Measurements from ENCODE around the gene TCF7L1.
"Not testable (repeated sequence)": the region's sequence is repeated elsewhere in the genome, so short reads cannot be mapped to it uniquely, and the experiment has no call there.

Gene TCF7L1

DNA sequence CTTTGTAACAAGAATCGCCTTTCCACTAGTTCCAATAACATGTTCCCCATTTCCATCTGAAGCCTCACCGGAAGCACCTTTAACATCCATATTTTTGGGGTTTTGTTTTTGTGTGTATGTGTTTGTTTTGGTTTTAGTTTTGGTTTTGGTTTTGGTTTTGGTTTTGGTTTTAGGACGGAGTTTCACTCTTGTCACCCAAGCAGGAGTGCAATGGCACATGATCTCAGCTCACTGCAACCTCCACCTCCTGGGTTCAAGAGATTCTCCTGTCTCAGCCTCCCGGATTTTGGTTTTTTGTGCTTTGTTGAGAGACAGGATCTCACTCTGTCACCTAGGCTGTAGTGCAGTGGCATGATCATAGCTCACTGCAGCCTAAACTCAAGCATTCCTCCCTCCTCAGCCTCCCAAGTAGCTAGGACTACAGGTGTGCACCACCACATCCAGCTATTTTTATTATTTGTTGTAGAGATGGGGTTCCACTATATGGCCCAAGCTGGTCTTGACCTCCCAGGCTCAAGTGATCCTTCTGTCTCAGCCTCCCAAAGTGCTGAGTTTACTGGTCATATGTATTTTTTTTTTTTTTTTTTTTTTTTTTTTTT lies 158.3 kb downstream of the TCF7L1 start:
- peak; percentile 67 for DNase-seq

DNA sequence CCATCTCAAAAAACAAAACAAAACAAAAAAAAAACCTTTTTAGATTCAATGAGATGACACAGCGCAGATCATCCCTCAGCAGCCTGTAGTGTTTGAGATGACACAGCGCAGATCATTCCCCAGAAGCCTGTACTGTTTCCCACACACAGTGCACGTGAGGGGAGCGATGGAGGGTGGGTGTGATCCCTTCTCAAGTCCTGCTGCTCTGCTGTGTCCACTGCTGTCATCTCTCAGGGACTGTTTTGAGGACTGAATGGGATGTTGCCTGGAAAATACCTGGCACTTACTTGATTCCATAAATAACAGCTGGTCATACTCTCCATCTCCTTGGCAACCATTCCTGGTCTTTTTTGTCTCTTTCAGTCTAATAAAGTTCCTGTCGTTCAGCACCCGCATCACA lies 168.9 kb downstream of the TCF7L1 start:
- DNase-seq: no peak

- no peak for DNase-seq
Measured at GRCh38 chr2:85303780-85304531, 170.8 kb downstream of the TCF7L1 start.

DNA sequence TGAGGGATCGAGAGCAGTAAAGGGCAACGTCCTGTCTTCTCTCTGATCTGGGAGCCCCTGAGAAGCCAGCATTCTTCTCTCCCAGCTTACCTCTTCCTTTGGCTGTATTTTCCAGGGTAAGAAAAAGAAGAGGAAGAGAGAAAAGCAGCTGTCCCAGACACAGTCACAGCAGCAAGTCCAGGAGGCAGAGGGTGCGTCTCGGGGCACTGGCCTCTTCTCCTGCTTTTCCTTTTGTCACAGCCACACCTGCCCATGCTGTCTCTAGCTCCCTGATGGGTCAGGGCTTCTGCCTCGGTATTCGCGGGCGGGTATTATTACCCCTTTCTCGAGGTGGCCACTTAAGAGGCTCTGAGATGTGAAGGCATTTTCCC lies 174.3 kb downstream of the TCF7L1 start:
- DNase-seq: no peak

DNA sequence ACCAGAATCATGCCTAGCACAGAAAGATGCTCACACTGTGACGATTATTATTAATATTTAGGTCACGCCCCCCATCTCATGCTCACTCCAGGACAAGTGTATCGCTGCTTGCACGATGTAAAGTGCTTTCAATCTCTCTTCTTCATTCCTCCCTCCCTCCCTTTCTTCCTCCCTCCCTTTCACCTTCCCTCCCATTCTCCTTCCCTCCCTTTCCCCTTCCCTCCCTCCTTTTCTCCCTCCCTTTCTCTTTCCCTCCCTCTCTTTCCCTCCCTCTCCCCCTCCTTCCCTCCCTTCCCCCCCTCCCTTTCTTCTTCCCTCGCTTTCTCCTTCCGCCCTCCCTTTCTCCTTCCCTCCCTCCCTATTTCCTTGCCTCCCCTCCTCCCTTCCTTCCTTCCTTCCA lies 175.0 kb downstream of the TCF7L1 start:
- DNase-seq: no peak

- peak; percentile 61 for DNase-seq
Measured at GRCh38 chr2:85308896-85309555, 175.8 kb downstream of the TCF7L1 start.

GRCh38 chr2:85309699-85310321 lies 176.6 kb downstream of the TCF7L1 start:
- DNase-seq: peak; percentile 15

DNA sequence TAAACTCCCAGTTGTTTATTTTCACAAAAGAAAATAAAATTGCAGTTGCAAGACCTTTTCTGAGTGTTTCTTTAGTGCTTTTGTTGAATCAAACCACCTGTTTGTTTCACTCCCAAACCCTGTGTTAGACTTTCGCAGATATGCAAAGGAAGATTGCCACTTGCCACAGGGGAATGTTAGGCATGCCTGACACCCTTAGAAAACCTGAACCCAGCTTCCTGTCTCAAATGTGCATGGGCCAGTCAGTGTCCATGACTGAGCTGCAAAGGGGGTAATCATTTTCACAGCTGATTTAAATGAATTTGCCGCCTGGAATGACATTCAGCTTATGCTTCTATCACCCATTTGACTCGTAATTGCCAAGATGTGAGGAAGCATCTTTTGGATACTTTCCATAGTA lies 177.1 kb downstream of the TCF7L1 start:
- no peak for DNase-seq

DNA sequence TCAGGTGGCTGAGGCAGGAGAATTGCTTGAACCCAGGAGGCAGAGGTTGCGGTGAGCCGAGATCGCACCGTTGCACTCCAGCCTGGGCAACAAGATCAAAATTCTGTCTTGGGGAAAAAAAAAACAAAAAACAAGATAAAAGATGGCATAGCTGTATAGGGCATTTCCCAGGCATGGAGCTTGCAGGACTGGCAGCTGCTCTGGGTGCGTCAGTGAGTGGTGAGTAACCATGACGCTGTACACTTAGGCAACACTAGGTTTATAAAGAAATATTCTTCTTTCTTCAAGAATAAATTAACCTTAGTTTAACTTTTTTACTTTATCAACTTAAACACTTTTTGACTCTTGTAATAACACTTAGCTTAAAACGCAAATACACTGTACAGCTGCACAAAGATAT lies 179.2 kb downstream of the TCF7L1 start:
- DNase-seq: no peak

DNA sequence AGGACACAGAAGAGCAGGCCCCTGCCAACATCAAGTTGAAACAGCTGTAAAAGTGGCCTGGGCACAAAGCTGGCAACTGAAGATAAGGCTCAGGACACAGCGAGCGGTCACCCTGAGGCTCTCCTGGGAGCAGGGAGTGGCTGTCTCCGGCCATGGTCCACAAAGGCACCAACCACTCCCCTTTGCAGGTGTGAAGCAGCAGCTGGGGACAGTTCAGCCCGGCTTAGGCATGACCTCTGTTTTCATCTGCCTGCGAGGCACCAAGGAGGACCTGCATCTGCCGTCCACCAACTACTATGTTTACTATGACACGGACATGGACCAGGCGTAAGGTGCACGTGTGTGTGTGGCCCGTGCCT lies 181.7 kb downstream of the TCF7L1 start:
- no peak for DNase-seq

- not testable (repeated sequence) for DNase-seq
Measured at GRCh38 chr2:85315921-85316320, 182.7 kb downstream of the TCF7L1 start.

GRCh38 chr2:85318222-85319074 lies 185.3 kb downstream of the TCF7L1 start:
- DNase-seq: no peak

GRCh38 chr2:85319796-85320195 lies 186.6 kb downstream of the TCF7L1 start:
- no peak for DNase-seq

GRCh38 chr2:85323351-85323987 lies 190.3 kb downstream of the TCF7L1 start:
- DNase-seq: no peak

- DNase-seq: not testable (repeated sequence)
Measured at GRCh38 chr2:85323988-85324367, 190.8 kb downstream of the TCF7L1 start.

DNA sequence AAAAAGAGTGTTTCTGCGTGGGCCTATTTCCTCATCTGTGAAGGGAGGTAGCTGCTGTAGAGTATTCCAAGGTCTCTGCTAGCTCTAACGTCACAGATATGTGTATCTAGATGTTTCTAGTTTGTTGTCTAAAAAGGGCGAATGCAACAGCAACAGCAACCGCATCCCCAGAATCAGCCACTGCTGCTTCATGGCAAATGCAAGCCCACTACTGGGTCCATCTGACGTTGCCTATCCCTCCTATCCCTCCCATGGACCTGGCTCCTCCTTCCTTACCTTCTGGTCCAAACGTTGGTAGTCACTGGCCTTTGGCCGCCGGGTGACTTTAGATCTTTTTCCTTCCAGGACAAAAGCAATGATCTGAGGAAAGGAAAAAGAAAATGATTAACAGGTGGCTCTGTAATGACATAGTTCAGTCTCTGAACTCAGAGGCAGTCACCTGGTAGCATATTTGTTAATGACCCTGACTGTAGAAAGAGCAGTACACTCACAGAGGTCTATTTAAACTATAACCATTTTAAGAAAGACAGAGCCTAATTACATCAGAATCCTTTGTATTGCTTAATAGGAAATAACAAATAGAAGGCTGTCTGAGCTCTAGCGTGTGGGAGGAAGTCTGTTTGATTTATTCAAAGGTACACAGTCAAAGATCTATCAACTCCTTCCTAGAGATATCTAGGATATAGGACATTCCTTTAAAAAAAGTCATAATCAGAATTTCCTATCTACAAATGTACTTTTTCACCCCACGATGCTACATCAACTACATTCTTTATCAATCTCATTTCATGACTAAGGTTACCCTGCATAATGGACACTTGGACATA lies 191.7 kb downstream of the TCF7L1 start:
- no peak for DNase-seq

- DNase-seq: no peak
Measured at GRCh38 chr2:85325466-85325811, 192.2 kb downstream of the TCF7L1 start.

DNA sequence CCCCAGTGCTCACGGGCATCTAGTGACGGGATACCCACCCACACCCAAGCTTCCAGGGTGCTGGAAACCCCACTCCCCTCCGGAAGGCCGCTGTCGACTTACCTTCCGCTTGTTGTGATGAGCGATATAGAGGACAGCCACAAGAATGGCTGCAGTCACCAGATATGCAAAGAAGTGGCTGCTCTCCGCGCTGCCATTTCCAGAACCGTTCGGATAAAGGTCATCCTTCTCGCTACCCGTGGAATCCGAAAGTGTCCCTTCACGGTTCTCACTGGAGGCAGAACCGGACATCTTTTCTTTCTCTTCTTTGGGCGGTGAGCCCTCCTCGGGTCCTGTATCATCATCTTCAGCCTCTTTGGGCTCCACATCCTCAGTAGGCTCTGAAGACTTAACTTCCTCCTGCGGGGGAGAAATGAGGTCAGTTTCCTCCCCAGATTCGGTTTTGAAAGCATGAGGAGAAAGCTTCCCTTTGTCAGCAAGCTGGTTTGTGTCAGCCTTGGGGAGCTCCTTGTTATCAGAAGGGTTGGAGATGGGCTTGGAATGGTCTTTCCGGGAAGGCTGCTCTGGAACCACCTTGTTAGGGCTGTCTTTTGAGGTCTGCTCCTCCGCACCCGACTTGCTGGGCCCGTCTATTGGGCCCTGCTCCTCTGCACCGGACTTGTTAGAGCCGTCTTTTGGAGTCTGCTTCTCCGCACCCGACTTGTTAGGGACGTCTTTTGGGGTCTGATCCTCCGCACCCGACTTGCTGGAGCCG lies 193.4 kb downstream of the TCF7L1 start:
- DNase-seq: peak; percentile 58

DNA sequence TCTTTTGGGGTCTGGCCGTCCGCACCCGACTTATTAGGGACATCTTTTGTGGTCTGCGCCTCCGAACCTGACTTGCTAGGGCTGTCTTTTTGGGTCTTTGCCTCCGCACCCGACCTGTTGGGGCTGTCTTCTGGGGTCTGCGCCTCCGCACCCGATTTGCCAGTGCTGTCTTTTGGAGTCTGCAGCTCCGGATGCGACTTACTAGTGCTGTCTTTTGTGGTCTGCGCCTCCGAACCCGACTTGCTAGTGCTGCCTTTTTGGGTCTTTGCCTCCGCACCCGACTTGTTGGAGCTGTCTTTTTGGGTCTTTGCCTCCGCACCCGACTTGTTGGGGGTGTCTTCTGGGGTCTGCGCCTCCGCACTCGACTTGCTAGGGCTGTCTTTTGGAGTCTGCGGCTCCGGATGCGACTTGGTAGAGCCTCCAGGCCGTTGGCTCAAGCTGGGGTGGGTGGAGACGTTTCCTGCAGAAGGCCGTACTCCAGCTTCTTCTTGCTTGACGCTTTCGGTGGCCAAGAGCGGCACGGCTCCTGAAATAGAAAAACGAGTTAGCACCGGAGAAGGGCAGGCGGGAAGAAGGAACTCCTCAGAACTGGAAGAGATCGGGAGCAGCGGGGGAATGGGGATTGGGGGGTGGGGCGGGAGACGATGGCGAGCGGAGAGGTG lies 194.1 kb downstream of the TCF7L1 start:
- peak; percentile 53 for DNase-seq

Measured in RPMI8226 (cell line).